ENCODE data around the gene DNHD1. TPM values are rescaled to one million over a fixed set of nuclear protein-coding genes. Genes with fewer than 3 reads are reported as not detected.

Gene DNHD1
- total and polyA plus RNA-seq, 2 of the 13 experiments (the other 11 are each of a cell fraction or from before 2014, with no cell fraction given), result 2.7 to 9.3 TPM

GRCh38 chr11:6474806-6475500 lies 22.1 kb upstream of the DNHD1 start:
- TF ChIP-seq NR2F1 (CRISPR knock-in tag; IDR thresholded peaks at IDR 0.05), result no peak
- peak; percentile 32; the same call in 1 of the 2 replicates for TF ChIP-seq POLR2G (IDR thresholded peaks at IDR 0.05; ENCODE audit: low read depth, low read length)
- TF ChIP-seq SSRP1 (CRISPR knock-in tag; IDR thresholded peaks at IDR 0.05), result 0 out of 2 replicates have a peak, but pooled peaks have one; percentile 37
- H3K27ac ChIP-seq (ENCODE audit: extremely low read length, insufficient read depth, low read length), result peak overlapping the region; percentile 44
- FAIRE-seq (no peak), DNase-seq (ENCODE audit: low spot score) (no peak), ATAC-seq (peak; percentile 28)
- H3K27me3 ChIP-seq (ENCODE audit: control insufficient read depth in 1 of 2, insufficient read depth in 2 of 2, low read length in 2 of 2), result no peaks in the 10 kb centered on the region; a peak in 1 of 5 replicates
- H3K4me3 ChIP-seq (replicated peaks in 1 of 3; ENCODE audit: insufficient read depth in 1 of 3, low read depth in 2 of 3, low read length in 3 of 3), result no peak overlapping the region
- peaks cover 9 to 25% of the 10 kb centered on the region in 2 experiments for H3K36me3 ChIP-seq (replicated peaks in 1 of 2; ENCODE audit: control insufficient read depth in 1 of 2, insufficient read depth in 2 of 2, low read length in 2 of 2)
- H4K20me1 ChIP-seq (ENCODE audit: insufficient read depth, low read length), result no peaks in the 10 kb centered on the region; the same call in 1 of the 2 replicates
- peaks cover 47% of the 10 kb centered on the region for H3K4me1 ChIP-seq (ENCODE audit: insufficient read depth, low read length)
- H3K4me2 ChIP-seq (ENCODE audit: low read depth, low read length), result no peak overlapping the region
- in situ Hi-C loops (cut with HindIII; ENCODE audit: extremely low pct_ligation_motif_present, low pct_unique_long_range_greater_than_20kb) (no loop called here), intact Hi-C loops (cut with micrococcal nuclease; ENCODE audit: unreplicated experiment) (no loop called here)
- ChIA-PET CTCF (ENCODE audit: low intra/inter-chr PET ratio, low total read pairs) (no interaction called here), POLR2A (interaction anchor here (1.4 to 3.3 kb wide), 5 partner anchors 13 to 144 kb away, joined by 3 to 13 read pairs (median 5); partner anchors contain the start of genes HPX and TPP1)
- H3K79me2 ChIP-seq (ENCODE audit: insufficient read depth, low read length), result peaks cover 5% of the 10 kb centered on the region
- H2AFZ ChIP-seq (ENCODE audit: low read length), result no peak overlapping the region
- 79% methylated on average over 3 of the region's 3 CpGs for WGBS (ENCODE audit: low lambda C conversion rate)
- no peaks in the 10 kb centered on the region for H3K9me3 ChIP-seq (ENCODE audit: low read length)
- BruUV-seq (replicated peaks), result no TSS peak
- no peak overlapping the region for H3K9ac ChIP-seq (ENCODE audit: insufficient read depth, low read depth, low read length)

GRCh38 chr11:6475936-6476335 lies 21.1 kb upstream of the DNHD1 start:
- DNase-seq (ENCODE audit: low spot score) (peak; percentile 41), FAIRE-seq (no peak), ATAC-seq (peak; percentile 14; the same call in 2 of the 3 replicates)
- Histone ChIP-seq H3K9ac (ENCODE audit: insufficient read depth, low read depth, low read length) (no peak overlapping the region), H3K27me3 (ENCODE audit: control insufficient read depth in 1 of 2, insufficient read depth in 2 of 2, low read length in 2 of 2) (no peaks in the 10 kb centered on the region; a peak in 2 of 5 replicates), H3K36me3 (replicated peaks in 1 of 2; ENCODE audit: control insufficient read depth in 1 of 2, insufficient read depth in 2 of 2, low read length in 2 of 2) (peaks cover 9 to 25% of the 10 kb centered on the region in 2 experiments), H3K27ac (ENCODE audit: extremely low read length, insufficient read depth, low read length) (peak overlapping the region; percentile 30), H3K79me2 (ENCODE audit: insufficient read depth, low read length) (peaks cover 15% of the 10 kb centered on the region), H2AFZ (ENCODE audit: low read length) (no peak overlapping the region), H3K4me2 (ENCODE audit: low read depth, low read length) (no peak overlapping the region), H4K20me1 (ENCODE audit: insufficient read depth, low read length) (no peaks in the 10 kb centered on the region; the same call in 1 of the 2 replicates), H3K4me1 (ENCODE audit: insufficient read depth, low read length) (peaks cover 52% of the 10 kb centered on the region), H3K9me3 (ENCODE audit: low read length) (no peaks in the 10 kb centered on the region), H3K4me3 (replicated peaks in 1 of 3; ENCODE audit: insufficient read depth in 1 of 3, low read depth in 2 of 3, low read length in 3 of 3) (no peak overlapping the region)
- ChIA-PET CTCF (ENCODE audit: low intra/inter-chr PET ratio, low total read pairs) (no interaction called here), POLR2A (interaction anchor here (1.4 to 2.2 kb wide), 5 partner anchors 9 to 143 kb away, joined by 3 to 13 read pairs (median 4); partner anchors contain the start of gene TPP1)
- WGBS (ENCODE audit: low lambda C conversion rate), result 52% methylated on average over 5 of the region's 5 CpGs
- TF ChIP-seq CTCF (CRISPR knock-in tag; IDR thresholded peaks at IDR 0.05) (peak; percentile 29; the same call in 1 of the 2 replicates), ZNF24 (IDR thresholded peaks at IDR 0.05) (peak; percentile 53; the same call in 1 of the 2 replicates), ZNF235 (CRISPR knock-in tag; IDR thresholded peaks at IDR 0.05; ENCODE audit: borderline replicate concordance) (no peak), RFX1 (IDR thresholded peaks at IDR 0.05) (peak; percentile 17; the same call in 1 of the 2 replicates)
- intact Hi-C loops (cut with micrococcal nuclease; ENCODE audit: unreplicated experiment), result no loop called here
- BruUV-seq (replicated peaks), result no TSS peak
- in situ Hi-C loops (cut with HindIII; ENCODE audit: extremely low pct_ligation_motif_present, low pct_unique_long_range_greater_than_20kb), result no loop called here

Data from HepG2 (cell line).